ENCODE measurements around the gene CYBA. TPM values are rescaled to one million over a fixed set of nuclear protein-coding genes. Genes with fewer than 3 reads are reported as not detected.

Gene CYBA
- total RNA-seq, 3 donors from 2014 or later: 150 to 316 (median 184) TPM

GRCh38 chr16:88662843-88663606 is 12.2 kb upstream of the CYBA start, which contains the start of gene MVD:
TSS of gene MVD (minus strand) at chr16:88663091. CDS start at chr16:88663080, 11 bp downstream.
- Histone ChIP-seq H3K36me3 (ENCODE audit: low read depth) (no peaks in the 10 kb centered on the region), H3K4me3 (peak within 1 kb of the TSS; percentile 83), H3K9me3 (no peaks in the 10 kb centered on the region), H3K4me1 (ENCODE audit: low read depth) (peaks cover 9% of the 10 kb centered on the region)
- no peak for TF ChIP-seq CTCF (IDR thresholded peaks at IDR 0.05)
- ATAC-seq (peak; percentile 97), DNase-seq (peak; percentile 96 to 99 (median 97))
- intact Hi-C loops (cut with DNase I, micrococcal nuclease): no loop called here

DNA sequence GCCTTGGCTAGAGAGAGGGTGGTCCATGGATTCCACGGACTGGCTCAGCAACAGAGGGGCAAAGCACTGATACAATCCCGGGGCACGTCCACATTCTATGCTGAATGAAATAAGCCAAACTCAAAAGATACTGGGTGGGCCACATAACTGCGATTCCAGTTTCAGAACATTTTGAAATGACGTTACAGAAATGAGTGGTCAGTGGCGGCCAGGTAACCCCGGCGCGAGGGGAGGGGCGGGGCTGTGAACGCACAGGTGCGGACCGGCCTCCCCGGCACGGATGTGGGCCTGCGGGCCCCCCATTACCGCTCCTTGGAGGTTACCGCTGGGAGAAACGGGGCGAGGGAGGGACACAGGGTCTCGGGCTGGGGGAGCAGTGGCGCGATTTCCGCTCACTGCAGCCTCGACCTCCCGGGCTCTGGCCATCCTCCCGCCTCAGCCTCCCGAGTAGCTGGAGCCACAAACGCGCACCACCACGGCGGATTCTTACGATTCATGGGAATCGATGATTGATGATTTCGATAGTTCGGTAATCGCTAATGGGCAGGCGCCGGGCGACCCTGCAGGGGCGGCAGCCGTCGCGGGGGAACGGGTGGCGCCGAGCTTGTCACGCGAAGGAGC is 11.5 kb upstream of the CYBA start:
- Histone ChIP-seq H3K4me3 (peak overlapping the region; percentile 83), H3K36me3 (ENCODE audit: low read depth) (no peaks in the 10 kb centered on the region), H3K9me3 (no peaks in the 10 kb centered on the region), H3K4me1 (ENCODE audit: low read depth) (peaks cover 9% of the 10 kb centered on the region)
- ATAC-seq (peak; percentile 6), DNase-seq (peak; percentile 52 to 65 (median 55))
- TF ChIP-seq CTCF (IDR thresholded peaks at IDR 0.05): no peak
- intact Hi-C loops (cut with DNase I, micrococcal nuclease): no loop called here

- Histone ChIP-seq H3K4me3 (no peak overlapping the region), H3K4me1 (ENCODE audit: low read depth) (peaks cover 9% of the 10 kb centered on the region), H3K9me3 (no peaks in the 10 kb centered on the region), H3K36me3 (ENCODE audit: low read depth) (no peaks in the 10 kb centered on the region)
- TF ChIP-seq CTCF (IDR thresholded peaks at IDR 0.05): no peak
- ATAC-seq (no peak), DNase-seq (no peak)
- intact Hi-C loops (cut with DNase I, micrococcal nuclease): no loop called here
These were observed 10.6 kb upstream of the CYBA start for GRCh38 chr16:88661468-88661867.

GRCh38 chr16:88659160-88659559 is 8.3 kb upstream of the CYBA start:
- Histone ChIP-seq H3K9me3 (no peaks in the 10 kb centered on the region), H3K4me3 (no peak overlapping the region), H3K4me1 (ENCODE audit: low read depth) (peaks cover 9% of the 10 kb centered on the region), H3K36me3 (ENCODE audit: low read depth) (no peaks in the 10 kb centered on the region)
- no peak for TF ChIP-seq CTCF (IDR thresholded peaks at IDR 0.05)
- intact Hi-C loops (cut with DNase I, micrococcal nuclease): no loop called here
- ATAC-seq (no peak), DNase-seq (no peak)

DNA sequence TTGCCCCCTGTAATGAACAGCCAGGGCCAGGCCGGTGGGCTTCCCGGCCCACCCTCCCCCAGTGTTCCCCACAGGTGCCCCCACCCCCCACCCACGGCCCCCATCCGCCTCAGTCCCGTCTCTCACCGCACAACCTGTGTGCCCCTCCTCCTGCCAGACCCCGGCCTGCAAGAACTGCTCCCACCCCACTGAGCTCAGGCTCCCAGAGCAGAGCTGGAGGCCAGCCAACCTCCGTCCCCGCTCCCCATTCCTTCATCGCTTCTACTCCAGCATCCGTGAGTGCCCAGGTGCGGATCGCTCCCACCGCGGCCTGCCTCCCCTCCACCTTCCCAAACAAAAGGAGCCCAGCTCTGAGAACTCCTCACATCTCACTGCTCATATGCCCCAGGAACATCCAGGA is 7.9 kb upstream of the CYBA start:
- H3K4me3 ChIP-seq: no peak overlapping the region
- H3K36me3 ChIP-seq (ENCODE audit: low read depth): no peaks in the 10 kb centered on the region
- intact Hi-C loops (cut with DNase I, micrococcal nuclease): no loop called here
- no peak for TF ChIP-seq CTCF (IDR thresholded peaks at IDR 0.05)
- ATAC-seq: no peak
- peaks cover 6% of the 10 kb centered on the region for H3K4me1 ChIP-seq (ENCODE audit: low read depth)
- no peaks in the 10 kb centered on the region for H3K9me3 ChIP-seq
- no peak for DNase-seq
